LoVo (cell line): Measurements from ENCODE around the gene ZC3H8.

Experiments used
- DNase-seq: peaks from one replicate; pipeline ENCODE4 v3.0.0-alpha.2; 2016; ENCODE audit warnings: low spot score

Gene ZC3H8

DNA sequence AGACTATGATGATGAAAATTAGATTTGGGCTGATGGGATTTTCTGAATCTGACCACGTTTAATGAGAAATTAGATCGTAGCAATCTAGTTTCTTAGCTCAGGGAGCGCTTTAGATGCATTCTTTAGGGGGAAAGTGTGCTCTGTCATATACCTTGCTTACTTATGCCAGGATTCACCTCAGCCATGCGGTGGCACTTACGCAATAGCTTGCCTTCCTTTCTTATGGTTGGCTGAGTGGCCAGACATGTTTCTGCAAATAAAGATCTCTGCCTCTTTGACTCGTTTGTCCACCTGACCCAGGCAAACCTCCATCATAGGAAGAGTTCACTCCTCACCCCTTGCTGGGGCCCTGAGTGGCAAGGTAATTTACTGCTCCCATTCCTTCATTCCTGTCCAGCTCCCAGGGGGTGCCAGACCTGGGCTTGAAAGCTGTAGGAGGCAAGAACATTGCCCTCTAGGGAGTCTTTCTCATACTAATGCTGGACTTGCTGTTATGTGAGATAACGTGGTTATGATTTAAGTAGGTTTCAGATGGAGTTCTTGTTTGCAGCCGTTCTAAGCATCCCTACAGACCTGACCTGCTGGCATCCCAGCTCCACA is 59.6 kb downstream of the ZC3H8 start:
- DNase-seq = no peak

DNA sequence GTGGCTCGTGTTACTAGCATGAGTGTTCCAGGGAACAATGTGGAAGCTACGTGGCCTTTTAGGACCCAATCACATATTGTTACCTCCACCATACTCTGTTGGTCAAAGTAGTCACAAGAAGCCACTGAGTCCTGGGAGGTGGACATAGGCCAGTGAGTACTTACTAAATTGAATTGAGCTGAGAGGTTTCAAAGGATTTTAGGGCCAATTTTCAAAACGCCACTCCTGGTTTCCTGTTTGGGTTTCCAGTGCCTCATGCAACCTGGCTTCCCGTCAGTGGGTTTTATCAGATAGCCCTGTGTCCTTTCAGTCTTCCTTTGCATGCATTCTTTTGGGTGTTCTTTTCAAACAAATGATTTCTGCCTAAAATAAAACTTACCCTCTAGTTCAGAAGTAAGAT is 60.4 kb downstream of the ZC3H8 start:
- DNase-seq = no peak

DNA sequence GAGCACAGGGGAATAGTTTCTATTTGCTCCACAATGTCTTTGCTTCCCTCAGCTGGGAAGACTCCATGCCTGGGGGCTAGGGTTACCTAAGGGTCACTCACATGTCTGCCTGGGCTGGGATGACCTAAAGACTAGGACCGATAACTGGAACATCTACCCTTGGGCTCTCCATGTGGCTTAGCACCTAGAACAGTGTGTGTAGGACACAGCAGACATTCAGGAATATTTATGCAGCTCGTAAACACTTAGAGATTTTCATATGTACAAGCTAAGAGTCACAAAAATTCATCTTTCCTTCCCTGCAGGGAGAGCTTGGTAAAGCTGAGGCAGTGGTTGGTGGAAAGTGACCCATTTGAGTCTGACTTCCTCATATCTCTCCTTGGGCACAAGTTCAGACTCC is 60.8 kb downstream of the ZC3H8 start:
- no peak for DNase-seq

GRCh38 chr2:112189001-112189556 is 65.8 kb downstream of the ZC3H8 start:
- no peak for DNase-seq

DNA sequence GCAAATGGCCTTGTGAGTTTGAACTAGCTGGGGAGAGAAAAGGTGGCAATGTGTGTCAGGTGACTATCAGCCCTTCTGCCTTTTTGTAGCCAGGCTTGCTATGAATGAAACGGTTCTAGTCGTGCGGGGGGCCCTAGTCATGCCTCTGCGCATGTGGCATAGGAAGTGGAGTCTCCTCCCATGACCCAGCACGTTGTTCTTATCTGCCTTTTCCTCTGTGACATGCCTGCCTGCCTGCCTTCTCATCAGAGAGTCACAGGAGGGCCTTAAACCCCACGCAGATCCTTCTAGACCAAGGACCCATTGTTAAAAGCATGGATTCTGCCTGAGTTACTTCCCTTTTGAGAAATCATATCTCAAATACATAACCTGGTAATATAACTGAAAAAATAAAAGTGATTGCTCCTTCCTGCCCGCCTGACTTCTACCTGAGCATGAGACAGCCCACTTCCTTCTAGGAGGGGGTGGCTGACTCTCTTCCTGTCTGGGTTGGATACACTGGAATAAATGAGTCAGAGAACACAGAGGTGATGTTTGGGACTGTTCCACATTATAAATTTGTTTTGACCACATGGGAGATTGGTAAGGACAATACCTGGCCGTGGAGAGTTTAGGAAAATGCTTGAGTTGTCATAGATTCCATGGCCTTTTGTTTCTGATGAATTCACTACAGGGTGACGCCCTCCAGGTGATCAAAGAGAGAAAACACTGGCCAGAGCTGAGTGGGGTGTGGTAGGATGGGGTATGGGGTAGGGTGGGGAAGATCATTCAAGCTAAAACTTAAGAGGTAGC is 66.8 kb downstream of the ZC3H8 start:
- no peak for DNase-seq

DNA sequence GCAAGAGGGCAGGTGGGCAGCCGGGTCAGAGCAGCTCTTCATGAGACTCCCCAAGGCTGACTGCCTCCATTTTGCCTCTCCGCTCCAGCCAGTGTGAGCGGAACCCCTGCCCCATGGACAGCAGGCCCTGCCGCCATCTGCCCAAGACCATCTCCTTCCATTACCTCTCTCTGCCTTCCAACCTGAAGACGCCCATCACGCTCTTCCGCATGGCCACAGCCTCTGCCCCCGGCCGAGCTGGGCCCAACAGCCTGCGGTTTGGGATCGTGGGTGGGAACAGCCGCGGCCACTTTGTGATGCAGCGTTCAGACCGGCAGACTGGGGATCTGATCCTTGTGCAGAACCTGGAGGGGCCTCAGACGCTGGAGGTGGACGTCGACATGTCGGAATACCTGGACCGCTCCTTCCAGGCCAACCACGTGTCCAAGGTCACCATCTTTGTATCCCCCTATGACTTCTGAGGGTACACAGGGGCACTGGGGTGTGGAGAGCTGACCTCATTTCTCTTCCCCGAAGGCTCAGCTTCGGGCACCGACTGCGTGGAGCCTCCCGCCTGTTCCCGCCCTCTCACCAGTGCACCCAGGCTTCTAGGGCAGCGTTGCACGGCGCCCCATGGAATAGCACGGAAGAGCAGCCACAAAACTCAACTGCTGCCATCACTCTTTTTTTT is 67.7 kb downstream of the ZC3H8 start:
- DNase-seq = no peak

DNA sequence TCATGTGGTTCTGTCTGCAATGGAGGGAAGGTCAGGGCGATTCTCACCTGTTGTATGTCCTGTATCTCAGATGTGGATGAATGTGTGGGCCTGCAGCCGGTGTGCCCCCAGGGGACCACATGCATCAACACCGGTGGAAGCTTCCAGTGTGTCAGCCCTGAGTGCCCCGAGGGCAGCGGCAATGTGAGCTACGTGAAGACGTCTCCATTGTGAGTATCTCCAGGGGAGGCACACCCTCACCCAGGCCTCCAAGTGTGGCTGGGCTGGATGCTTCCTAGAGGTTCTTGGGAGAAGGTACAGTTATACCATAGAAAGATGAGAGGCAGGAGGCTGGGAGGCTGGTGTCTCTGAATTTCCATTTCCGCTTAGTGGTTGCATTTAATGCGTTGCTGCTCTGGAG is 69.7 kb downstream of the ZC3H8 start:
- no peak for DNase-seq

DNA sequence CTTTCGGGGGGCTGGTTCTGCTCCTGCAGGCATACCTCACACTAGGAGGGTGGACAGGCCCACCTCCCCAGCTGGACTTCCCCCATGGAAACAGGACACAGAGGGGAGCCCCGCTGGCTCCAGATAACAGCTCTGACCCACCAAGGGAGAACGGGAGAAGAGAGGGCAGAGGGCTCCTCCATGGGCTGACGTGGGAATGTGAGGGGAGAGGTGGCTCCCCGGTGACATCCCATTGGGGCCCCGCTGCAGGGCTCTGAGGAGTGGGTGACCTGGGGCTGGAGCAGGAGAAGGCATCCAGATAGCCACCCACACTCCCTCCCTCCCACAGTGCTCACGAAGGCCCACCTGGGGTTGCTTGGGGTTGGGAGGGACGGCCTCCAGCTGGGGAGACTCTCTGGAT is 70.7 kb downstream of the ZC3H8 start:
- DNase-seq = no peak

DNA sequence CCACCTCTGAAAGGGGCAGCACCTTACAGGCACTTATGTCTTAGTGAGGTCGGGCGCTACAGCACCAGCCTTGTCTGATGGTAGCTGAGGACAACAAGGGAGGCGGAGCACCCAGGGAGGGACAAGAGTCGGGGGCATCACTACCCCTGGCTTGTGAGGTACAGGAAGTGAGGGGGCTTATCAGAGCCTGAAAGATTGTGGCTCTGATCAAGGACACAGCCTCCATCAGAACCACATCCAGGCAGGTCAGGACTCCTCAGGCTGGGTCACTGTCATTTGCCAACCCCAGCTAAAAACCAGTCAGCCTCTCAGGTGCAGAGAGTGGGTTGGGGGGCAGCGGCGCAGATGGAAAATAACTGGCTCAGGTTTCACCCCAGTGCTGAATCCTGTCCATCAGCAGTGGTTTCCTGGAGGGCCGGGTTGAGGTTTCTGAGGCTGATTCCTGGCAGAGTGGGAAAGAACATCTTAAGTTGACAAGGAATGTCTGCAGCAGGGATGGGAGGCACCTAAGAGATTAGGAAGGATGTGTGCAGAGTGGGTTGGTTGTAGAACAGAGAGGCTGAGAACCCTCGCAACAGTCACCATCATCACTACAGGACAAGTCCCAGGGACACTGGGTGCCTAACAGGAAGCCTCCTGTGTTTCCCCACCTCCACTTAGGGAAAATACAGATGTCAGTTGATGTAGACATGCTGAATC is 71.4 kb downstream of the ZC3H8 start:
- no peak for DNase-seq

DNA sequence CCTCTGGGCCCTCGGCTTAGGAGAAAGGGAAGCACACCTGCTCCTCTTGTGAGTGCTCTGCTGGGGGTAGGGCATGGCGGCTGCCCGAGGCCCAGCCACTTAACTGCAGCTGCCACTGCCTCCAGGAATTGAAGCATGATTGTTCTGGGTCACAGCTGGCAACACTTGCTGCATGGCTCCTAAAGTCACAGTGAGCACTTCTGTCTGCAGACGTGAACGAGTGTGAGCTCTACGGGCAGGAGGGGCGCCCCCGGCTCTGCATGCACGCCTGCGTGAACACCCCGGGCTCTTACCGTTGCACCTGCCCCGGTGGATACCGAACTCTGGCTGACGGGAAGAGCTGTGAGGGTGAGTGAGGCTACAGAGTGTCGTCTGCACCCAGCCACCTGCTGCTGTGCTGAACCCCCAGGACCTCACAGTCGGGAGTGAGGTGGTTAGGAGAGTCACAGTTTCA is 72.2 kb downstream of the ZC3H8 start:
- DNase-seq = no peak

- no peak for DNase-seq
Observed at GRCh38 chr2:112181571-112182290, 73.1 kb downstream of the ZC3H8 start.

DNA sequence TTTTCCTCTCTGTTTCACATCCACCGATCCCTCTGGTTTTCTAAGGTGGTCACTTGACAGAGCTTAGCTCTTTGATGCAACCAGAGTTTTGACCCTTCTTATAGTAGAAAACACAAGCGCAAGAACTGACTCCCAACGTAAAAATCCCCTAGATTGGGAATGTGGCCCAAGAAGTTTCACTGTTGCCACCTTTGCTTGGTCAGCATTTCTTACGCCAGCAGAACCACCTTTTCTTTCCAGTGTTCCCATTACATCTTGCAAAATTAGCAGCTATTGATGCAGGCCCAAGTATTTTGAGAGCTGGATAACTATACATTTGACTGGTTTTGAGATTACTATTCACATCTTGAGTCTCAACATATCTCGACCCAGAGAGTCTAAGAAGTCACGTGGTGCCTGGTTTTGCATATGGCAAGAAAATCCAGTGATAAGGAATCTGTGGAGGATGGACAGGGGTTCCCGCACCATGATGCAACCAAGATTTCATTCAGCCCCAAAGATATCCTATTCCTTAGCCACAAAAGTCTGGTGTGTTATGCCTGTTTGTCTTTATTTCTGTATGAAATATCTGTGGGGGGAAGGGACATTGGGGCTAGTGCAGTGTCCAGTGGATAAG is 78.8 kb downstream of the ZC3H8 start:
- no peak for DNase-seq

- DNase-seq = no peak
Observed at GRCh38 chr2:112175333-112175732, 79.5 kb downstream of the ZC3H8 start.

- no peak for DNase-seq
Observed at GRCh38 chr2:112174383-112174782, 80.5 kb downstream of the ZC3H8 start.

- DNase-seq = no peak
Observed at GRCh38 chr2:112173646-112174319, 81.1 kb downstream of the ZC3H8 start.

- no peak for DNase-seq
Observed at GRCh38 chr2:112170495-112170894, 84.3 kb downstream of the ZC3H8 start.

- no peak for DNase-seq
Observed at GRCh38 chr2:112168422-112169124, 86.3 kb downstream of the ZC3H8 start.

GRCh38 chr2:112166806-112167499 is 87.9 kb downstream of the ZC3H8 start:
- no peak for DNase-seq

- no peak for DNase-seq
Observed at GRCh38 chr2:112165296-112165695, 89.5 kb downstream of the ZC3H8 start.
